Naive thymus-derived CD4-positive, alpha-beta T cell (primary cell): ENCODE data around the gene NSUN6. TPM values are rescaled to one million over a fixed set of nuclear protein-coding genes. Genes with fewer than 3 reads are reported as not detected.

Experiments used
- ATAC-seq: fragments of 150-1000 bp; cut with Tn5 transposase; 2 replicates; pipeline ENCODE4 v1.10.0; 2021; ENCODE audit warnings: mild to moderate bottlenecking, moderate library complexity
- CTCF ChIA-PET: fragments of 350-600 bp; sonication (Branson Sonifier 250); formaldehyde crosslinking; loops from one replicate; lab custom pipeline; 2021; ENCODE audit warnings: antibody characterized with exemption; lab: Charles Lee
- POLR2A ChIA-PET: fragments of 350-600 bp; sonication (Branson Sonifier 250); formaldehyde crosslinking; loops from one replicate; lab custom pipeline; 2021; ENCODE audit warnings: antibody characterized with exemption, inconsistent platforms; lab: Charles Lee
- DNase-seq, 9 donors: peaks; one replicate each; pipeline versions ENCODE4 v3.0.0 to v3.0.0-alpha.2; 2020 to 2022; ENCODE audit warnings: mixed read lengths in 1 of 9
- H3K27ac ChIP-seq: one replicate; pipeline ENCODE4 v1.7.0; 2013; ENCODE audit warnings: mild to moderate bottlenecking, low read depth, low read length, moderate library complexity
- H3K27me3 ChIP-seq, 2 donors: one replicate each; pipeline ENCODE4 v1.7.0; 2013; ENCODE audit warnings: low read length in 2 of 2, mild to moderate bottlenecking in 2 of 2, moderate library complexity in 2 of 2; ENCODE audit not compliant: control insufficient read depth in 2 of 2, insufficient read depth in 2 of 2
- H3K36me3 ChIP-seq, 3 experiments: 1 replicate in 2 of 3; 2 replicates in 1 of 3; pipeline ENCODE4 v1.7.0; 2013; ENCODE audit warnings: low read length in 3 of 3, mild to moderate bottlenecking in 3 of 3, moderate library complexity in 1 of 3; ENCODE audit not compliant: insufficient read depth in 3 of 3, control insufficient read depth in 2 of 3
- H3K4me1 ChIP-seq, 2 donors: one replicate each; pipeline ENCODE4 v1.7.0; 2013; ENCODE audit warnings: low read length in 2 of 2, mild to moderate bottlenecking in 2 of 2, moderate library complexity in 1 of 2; ENCODE audit not compliant: control insufficient read depth in 2 of 2, insufficient read depth in 2 of 2
- H3K4me3 ChIP-seq: 2 replicates; pipeline ENCODE4 v1.7.0; 2013; ENCODE audit warnings: mild to moderate bottlenecking, low read length
- H3K9me3 ChIP-seq, 3 experiments: 1 replicate in 2 of 3; 2 replicates in 1 of 3; pipeline ENCODE4 v1.7.0; 2013; ENCODE audit warnings: low read length in 3 of 3; ENCODE audit not compliant: control insufficient read depth in 2 of 3
- H3K27ac Mint-ChIP-seq, 9 donors: one replicate each; pipeline ENCODE4 v1.8.0; 2020 to 2022; ENCODE audit warnings: mixed read lengths in 9 of 9, mild to moderate bottlenecking in 8 of 9, moderate library complexity in 5 of 9, inconsistent platforms in 2 of 9
- H3K27me3 Mint-ChIP-seq, 5 donors: one replicate each; pipeline ENCODE4 v1.8.0; 2021 to 2022; ENCODE audit warnings: mixed read lengths in 5 of 5, mild to moderate bottlenecking in 1 of 5
- H3K36me3 Mint-ChIP-seq, 5 donors: one replicate each; pipeline ENCODE4 v1.8.0; 2020 to 2022; ENCODE audit warnings: mixed read lengths in 5 of 5, mild to moderate bottlenecking in 3 of 5, inconsistent platforms in 1 of 5
- H3K4me1 Mint-ChIP-seq, 7 donors: one replicate each; pipeline ENCODE4 v1.8.0; 2020 to 2022; ENCODE audit warnings: mixed read lengths in 7 of 7, mild to moderate bottlenecking in 3 of 7, inconsistent platforms in 1 of 7
- H3K4me3 Mint-ChIP-seq, 10 donors: one replicate each; pipeline ENCODE4 v1.8.0; 2020 to 2022; ENCODE audit warnings: mild to moderate bottlenecking in 10 of 10, mixed read lengths in 10 of 10, moderate library complexity in 6 of 10, inconsistent platforms in 2 of 10
- H3K9me3 Mint-ChIP-seq, 11 donors: one replicate each; pipeline ENCODE4 v1.8.0; 2020 to 2022; ENCODE audit warnings: mixed read lengths in 11 of 11, mild to moderate bottlenecking in 4 of 11, inconsistent platforms in 1 of 11, moderate library complexity in 1 of 11
- intact Hi-C, 2 donors: fragments of 100-400 bp; cut with micrococcal nuclease; formaldehyde crosslinking; loops; one replicate each; pipeline ENCODE4 v1.15.1; 2023
- polyA plus RNA-seq, 2 donors: library from polyadenylated mRNA; unstranded; fragments of 300-500 nt; fragmentation: Illumina TruSeq; gene quantifications; one replicate each; pipeline ENCODE4 v1.2.3, GENCODE V29; 2021
- total RNA-seq, 6 experiments: library from RNA in 5 of 6; stranded (reverse) in 5 of 6; gene quantifications; 1 replicate in 5 of 6; 2 replicates in 1 of 6; pipeline ENCODE4 v1.2.3 and lab custom pipeline; 2021 to 2026

NSUN6 gene
- total and polyA plus RNA-seq, 7 experiments from 2014 or later, result 9.9 to 51.8 (median 21.9) TPM

DNA sequence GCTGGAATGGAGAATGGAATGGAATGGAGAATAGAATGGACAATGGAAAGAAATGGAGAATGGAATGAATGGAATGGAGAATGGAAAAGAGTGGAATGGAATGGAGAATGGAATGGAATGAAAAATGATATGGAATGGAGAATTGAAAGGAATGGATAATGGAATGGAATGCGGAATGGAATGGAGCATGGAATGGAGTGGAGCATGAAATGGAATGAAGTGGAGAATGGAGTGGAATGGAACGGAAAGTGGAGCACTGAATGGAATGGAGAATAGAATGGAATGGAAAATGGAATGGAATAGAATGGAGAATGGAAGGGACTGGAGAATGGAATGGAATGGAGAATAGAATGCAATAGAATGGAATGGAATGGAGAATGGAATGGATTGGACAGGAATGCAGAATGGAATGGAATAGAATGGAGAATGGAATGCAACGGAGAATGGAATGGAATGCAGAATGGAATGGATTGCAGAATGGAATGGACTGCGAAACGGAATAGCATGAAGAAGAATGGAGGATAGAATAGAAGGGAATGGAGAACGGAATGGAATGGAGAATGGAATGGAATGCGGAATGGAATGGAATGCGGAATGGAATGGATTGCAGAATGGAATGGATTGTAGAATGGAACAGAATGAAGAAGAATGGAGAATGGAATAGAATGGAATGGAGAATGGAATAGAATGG lies 89.4 kb downstream of the NSUN6 start:
- no peak overlapping the region for H3K4me3 Mint-ChIP-seq
- H3K27me3 Mint-ChIP-seq, result no peaks in the 10 kb centered on the region

DNA sequence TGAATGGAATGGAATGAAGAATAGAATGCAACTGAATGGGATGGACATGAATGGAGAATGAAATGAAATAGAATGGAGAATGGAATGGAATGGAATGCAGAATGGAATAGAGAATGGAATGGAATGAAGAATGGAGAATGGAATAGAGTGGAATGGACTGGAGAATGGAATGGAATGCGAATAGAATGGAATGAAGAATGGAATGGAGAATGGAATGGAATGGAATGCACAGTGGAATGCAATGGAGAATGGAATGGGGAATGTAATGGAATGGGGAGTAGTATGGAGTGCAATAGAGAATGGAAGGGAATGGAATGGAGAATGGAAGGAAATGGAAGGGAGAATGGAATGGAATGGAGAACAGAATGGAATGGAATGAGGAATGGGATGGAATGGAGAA lies 93.4 kb downstream of the NSUN6 start:
- H3K9me3 Mint-ChIP-seq, result no peaks in the 10 kb centered on the region
- intact Hi-C loops, result no loop called here
- Histone ChIP-seq H3K4me3 (no peak overlapping the region), H3K27me3 (no peaks in the 10 kb centered on the region), H3K36me3 (peaks cover 0 to 87% (median 10%) of the 10 kb centered on the region in 3 experiments), H3K4me1 (no peaks in the 10 kb centered on the region), H3K9me3 (no peaks in the 10 kb centered on the region), H3K27ac (no peak overlapping the region)
- ChIA-PET CTCF (no interaction called here), POLR2A (no interaction called here)
- no peak overlapping the region for H3K4me3 Mint-ChIP-seq
- no peaks in the 10 kb centered on the region for H3K27me3 Mint-ChIP-seq
- no peak for DNase-seq
- H3K27ac Mint-ChIP-seq, result no peak overlapping the region
- no peaks in the 10 kb centered on the region for H3K4me1 Mint-ChIP-seq
- no peak for ATAC-seq
- no peaks in the 10 kb centered on the region for H3K36me3 Mint-ChIP-seq

More for the DNA sequence above, 89.4 kb downstream of the NSUN6 start:
- DNase-seq, result no peak
- Histone ChIP-seq H3K27ac (no peak overlapping the region), H3K27me3 (no peaks in the 10 kb centered on the region), H3K36me3 (peaks cover 0 to 47% (median 3%) of the 10 kb centered on the region in 3 experiments), H3K9me3 (no peaks in the 10 kb centered on the region), H3K4me3 (no peak overlapping the region), H3K4me1 (no peaks in the 10 kb centered on the region)
- no peak for ATAC-seq
- intact Hi-C loops, result no loop called here
- Mint-ChIP-seq H3K4me1 (no peaks in the 10 kb centered on the region), H3K27ac (no peak overlapping the region), H3K36me3 (no peaks in the 10 kb centered on the region), H3K9me3 (no peaks in the 10 kb centered on the region)
- ChIA-PET POLR2A (no interaction called here), CTCF (no interaction called here)

DNA sequence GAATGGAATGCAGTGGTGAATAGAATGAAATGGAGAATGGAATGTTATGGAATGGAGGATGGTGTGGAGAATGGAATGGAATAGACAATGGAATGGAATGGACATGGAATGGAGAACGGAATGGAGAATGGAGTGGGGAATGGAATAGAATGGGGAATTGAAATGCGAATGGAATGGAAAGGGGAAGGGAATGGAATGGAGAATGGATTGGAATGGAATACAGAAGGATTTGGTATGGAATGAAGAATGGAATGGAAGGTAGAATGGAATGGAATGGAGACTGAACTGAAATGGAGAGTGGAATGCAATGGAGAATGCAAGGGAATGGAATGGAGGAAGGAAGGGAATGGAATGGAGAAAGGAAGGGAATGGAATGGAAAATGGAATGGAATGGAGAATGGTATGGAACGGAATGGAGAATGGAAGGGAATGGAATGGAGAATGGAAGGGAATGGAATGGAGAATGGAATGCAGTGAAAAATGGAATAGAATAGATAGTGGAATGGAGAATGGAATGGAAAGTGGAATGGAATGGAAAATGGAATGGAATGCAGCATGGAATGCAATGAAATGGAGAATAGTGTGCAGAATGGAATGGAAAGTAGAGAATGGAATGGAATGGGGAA lies 94.8 kb downstream of the NSUN6 start:
- H3K27me3 Mint-ChIP-seq, result no peaks in the 10 kb centered on the region
- H3K36me3 Mint-ChIP-seq, result peaks cover 0 to 6% (median 1%) of the 10 kb centered on the region in 5 donors
- Histone ChIP-seq H3K9me3 (no peaks in the 10 kb centered on the region), H3K36me3 (peaks cover 0 to 84% (median 10%) of the 10 kb centered on the region in 3 experiments), H3K27ac (no peak overlapping the region), H3K4me3 (no peak overlapping the region), H3K4me1 (no peaks in the 10 kb centered on the region), H3K27me3 (no peaks in the 10 kb centered on the region)
- H3K27ac Mint-ChIP-seq, result no peak overlapping the region
- no peak for DNase-seq
- CTCF ChIA-PET, result no interaction called here
- ATAC-seq, result no peak
- no peaks in the 10 kb centered on the region for H3K4me1 Mint-ChIP-seq
- intact Hi-C loops, result no loop called here
- H3K9me3 Mint-ChIP-seq, result no peaks in the 10 kb centered on the region
- POLR2A ChIA-PET, result no interaction called here
- H3K4me3 Mint-ChIP-seq, result no peak overlapping the region

DNA sequence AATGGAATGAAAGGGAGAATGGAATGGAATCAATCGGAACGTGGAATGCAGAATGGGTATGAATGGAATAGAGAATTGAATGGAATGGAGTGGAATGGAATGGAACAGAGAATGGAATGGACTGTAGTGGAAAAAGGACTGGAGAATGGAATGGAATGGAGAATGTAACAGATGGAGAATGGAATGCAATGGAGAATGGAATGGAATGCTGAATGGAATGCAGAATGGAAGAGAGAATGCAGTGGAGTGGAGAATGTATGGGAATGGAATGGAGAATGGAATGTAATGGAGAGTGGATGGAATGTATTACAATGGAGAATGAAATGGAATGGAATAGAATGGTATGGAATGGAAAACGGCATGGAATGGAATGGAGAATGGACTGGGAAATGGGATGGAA lies 96.9 kb downstream of the NSUN6 start:
- POLR2A ChIA-PET, result no interaction called here
- Histone ChIP-seq H3K27me3 (no peaks in the 10 kb centered on the region), H3K36me3 (peaks cover 0 to 77% (median 7%) of the 10 kb centered on the region in 3 experiments), H3K4me3 (no peak overlapping the region), H3K4me1 (no peaks in the 10 kb centered on the region), H3K27ac (no peak overlapping the region), H3K9me3 (no peaks in the 10 kb centered on the region)
- DNase-seq (no peak), ATAC-seq (no peak)
- Mint-ChIP-seq H3K36me3 (peaks cover 0 to 22% (median 14%) of the 10 kb centered on the region in 5 donors), H3K4me1 (no peaks in the 10 kb centered on the region), H3K27me3 (no peaks in the 10 kb centered on the region), H3K9me3 (no peaks in the 10 kb centered on the region), H3K27ac (no peak overlapping the region), H3K4me3 (no peak overlapping the region)
- intact Hi-C loops, result no loop called here
- CTCF ChIA-PET, result no interaction called here

DNA sequence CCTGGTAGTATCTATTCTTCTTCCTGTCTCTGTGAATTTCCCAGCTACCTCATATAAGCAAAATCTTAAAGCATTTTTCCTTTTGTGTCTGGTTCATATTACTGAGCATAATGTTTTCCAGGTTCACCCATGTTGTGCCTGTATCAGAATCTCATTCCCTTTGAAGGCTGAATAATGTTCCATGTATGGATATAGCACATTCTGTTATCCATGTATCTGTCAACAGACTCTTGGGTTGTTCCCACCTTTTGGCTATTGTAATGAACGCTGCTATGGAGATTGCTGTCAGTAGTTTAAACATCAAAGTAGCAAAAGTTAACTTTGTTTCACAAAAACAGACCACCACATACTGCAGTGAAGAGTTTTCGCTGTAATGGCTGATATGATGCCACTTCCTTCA lies 99.9 kb downstream of the NSUN6 start:
- DNase-seq (no peak), ATAC-seq (no peak)
- peaks cover 0 to 6% (median 0%) of the 10 kb centered on the region in 7 donors for H3K4me1 Mint-ChIP-seq
- Histone ChIP-seq H3K9me3 (no peaks in the 10 kb centered on the region), H3K27me3 (no peaks in the 10 kb centered on the region), H3K36me3 (peaks cover 0 to 48% (median 7%) of the 10 kb centered on the region in 3 experiments), H3K27ac (no peak overlapping the region), H3K4me3 (no peak overlapping the region), H3K4me1 (no peaks in the 10 kb centered on the region)
- peaks cover 0 to 41% (median 32%) of the 10 kb centered on the region in 5 donors for H3K36me3 Mint-ChIP-seq
- no peaks in the 10 kb centered on the region for H3K27me3 Mint-ChIP-seq
- H3K9me3 Mint-ChIP-seq, result no peaks in the 10 kb centered on the region
- H3K27ac Mint-ChIP-seq, result no peak overlapping the region
- intact Hi-C loops, result no loop called here
- no peak overlapping the region for H3K4me3 Mint-ChIP-seq
- CTCF ChIA-PET, result no interaction called here
- POLR2A ChIA-PET, result no interaction called here

DNA sequence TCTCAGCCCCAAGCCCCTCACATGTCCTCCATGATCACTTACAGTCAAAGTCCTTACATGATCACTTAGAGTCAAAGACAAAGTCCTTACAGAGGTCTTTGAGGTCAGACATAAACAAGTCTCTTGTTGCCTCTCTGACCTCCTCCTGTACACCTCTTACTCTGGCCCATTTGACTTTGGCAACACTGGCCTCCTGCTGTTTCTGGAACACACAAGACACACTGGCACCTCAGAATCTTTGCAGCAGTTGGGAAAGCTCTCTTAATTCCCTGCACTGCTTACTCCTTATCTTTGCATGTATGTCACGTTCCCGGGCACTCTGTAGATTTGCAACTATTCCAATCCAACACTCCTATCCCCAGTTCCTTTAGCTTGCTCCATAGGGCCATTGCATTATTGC lies 102.3 kb downstream of the NSUN6 start:
- ChIA-PET CTCF (no interaction called here), POLR2A (no interaction called here)
- H3K27ac Mint-ChIP-seq, result peak overlapping the region in 1 of 9 donors; percentile 26
- intact Hi-C loops, result no loop called here
- no peak for ATAC-seq
- H3K4me1 Mint-ChIP-seq, result peaks cover 0 to 6% (median 0%) of the 10 kb centered on the region in 7 donors
- peaks cover 0 to 40% (median 0%) of the 10 kb centered on the region in 3 experiments for H3K36me3 ChIP-seq
- peaks cover 7 to 58% (median 51%) of the 10 kb centered on the region in 5 donors for H3K36me3 Mint-ChIP-seq
- no peak overlapping the region for H3K4me3 ChIP-seq
- no peaks in the 10 kb centered on the region for H3K9me3 ChIP-seq
- H3K27ac ChIP-seq, result no peak overlapping the region
- H3K4me1 ChIP-seq, result no peaks in the 10 kb centered on the region
- H3K9me3 Mint-ChIP-seq, result no peaks in the 10 kb centered on the region
- H3K27me3 ChIP-seq, result no peaks in the 10 kb centered on the region
- no peaks in the 10 kb centered on the region for H3K27me3 Mint-ChIP-seq
- DNase-seq, result no peak
- H3K4me3 Mint-ChIP-seq, result no peak overlapping the region
